GM21528 (cell line): ENCODE results near the gene SWAP70.
"Not testable (repeated sequence)": the region's sequence is repeated elsewhere in the genome, so short reads cannot be mapped to it uniquely, and the experiment has no call there.

Experiments
- ATAC-seq: cut with Tn5 transposase; IDR thresholded peaks from one replicate; pipeline ENCODE4 v1.9.1; 2021; ENCODE audit warnings: mild to moderate bottlenecking, moderate library complexity; ENCODE audit not compliant: unreplicated experiment, low FRiP score

The SWAP70 gene

GRCh38 chr11:9689721-9690120, 25.8 kb downstream of the SWAP70 start:
- ATAC-seq: no peak

- ATAC-seq: no peak
Measured at GRCh38 chr11:9691865-9692264, 28.0 kb downstream of the SWAP70 start.

- no peak for ATAC-seq
Measured at GRCh38 chr11:9692691-9693090, 28.8 kb downstream of the SWAP70 start.

- no peak for ATAC-seq
Measured at GRCh38 chr11:9693801-9694553, 30.1 kb downstream of the SWAP70 start.

- not testable (repeated sequence) for ATAC-seq
Measured at GRCh38 chr11:9695228-9695627, 31.4 kb downstream of the SWAP70 start.

GRCh38 chr11:9697766-9698165, 33.9 kb downstream of the SWAP70 start:
- ATAC-seq: no peak

- no peak for ATAC-seq
Measured at GRCh38 chr11:9700105-9700801, 36.4 kb downstream of the SWAP70 start.

- no peak for ATAC-seq
Measured at GRCh38 chr11:9701799-9702198, 37.9 kb downstream of the SWAP70 start.

- no peak for ATAC-seq
Measured at GRCh38 chr11:9703280-9703679, 39.4 kb downstream of the SWAP70 start.

- no peak for ATAC-seq
Measured at GRCh38 chr11:9704037-9704436, 40.2 kb downstream of the SWAP70 start.

- no peak for ATAC-seq
Measured at GRCh38 chr11:9704620-9705019, 40.7 kb downstream of the SWAP70 start.

- ATAC-seq: not testable (repeated sequence)
Measured at GRCh38 chr11:9705361-9705760, 41.5 kb downstream of the SWAP70 start.

- ATAC-seq: no peak
Measured at GRCh38 chr11:9708544-9708943, 44.7 kb downstream of the SWAP70 start.

GRCh38 chr11:9710223-9710622, 46.3 kb downstream of the SWAP70 start:
- no peak for ATAC-seq

- no peak for ATAC-seq
Measured at GRCh38 chr11:9710852-9711251, 47.0 kb downstream of the SWAP70 start.

- no peak for ATAC-seq
Measured at GRCh38 chr11:9711454-9712307, 47.8 kb downstream of the SWAP70 start.

GRCh38 chr11:9714272-9714940, 50.5 kb downstream of the SWAP70 start:
- no peak for ATAC-seq

GRCh38 chr11:9716275-9717039, 52.6 kb downstream of the SWAP70 start:
- peak; percentile 84 for ATAC-seq

GRCh38 chr11:9717040-9717357, 53.1 kb downstream of the SWAP70 start:
- ATAC-seq: no peak

- no peak for ATAC-seq
Measured at GRCh38 chr11:9717719-9718118, 53.8 kb downstream of the SWAP70 start.
